ENCODE measurements around the gene MRTFB. TPM values are rescaled to one million over a fixed set of nuclear protein-coding genes. Genes with fewer than 3 reads are reported as not detected.

MRTFB gene
- total and polyA plus RNA-seq, 2 donors (not counting 3 experiments of a cell fraction or from before 2014, with no cell fraction given), result 19.6 to 49.5 TPM

DNA sequence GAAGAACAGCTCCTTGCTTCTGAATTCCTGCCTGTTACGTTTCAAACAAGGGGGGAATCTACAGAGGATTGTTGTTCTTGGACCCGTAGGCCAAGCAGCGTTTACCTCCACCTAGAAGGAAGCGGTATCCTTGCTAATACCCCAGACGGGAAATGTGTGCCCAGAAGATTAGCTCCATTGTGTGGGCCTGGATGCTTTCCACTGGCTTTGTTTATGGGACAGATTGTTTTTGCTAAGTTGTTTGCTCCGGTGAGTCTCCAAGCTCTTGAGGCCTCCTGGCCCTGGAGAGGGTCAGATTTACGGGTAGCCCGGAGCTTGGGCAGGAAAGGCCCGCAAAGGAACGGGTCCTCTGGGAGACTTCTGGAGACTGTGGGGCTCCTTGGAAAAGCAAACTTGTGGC is 28.4 kb upstream of the MRTFB start:
- FAIRE-seq, result peak; percentile 98
- no peaks in the 10 kb centered on the region for H4K20me1 ChIP-seq (replicated peaks; ENCODE audit: control insufficient read depth, extremely low read depth, insufficient read depth, low read length)
- H3K27ac ChIP-seq (ENCODE audit: insufficient read depth, low read depth, low read length), result peak overlapping the region; percentile 56
- dilution Hi-C loops (cut with MboI; ENCODE audit: extremely low pct_ligation_motif_present, low sequenced_read_pairs), result no loop called here
- peak overlapping the region; percentile 43 for H2AFZ ChIP-seq (ENCODE audit: low read depth, low read length)
- H3K9me3 ChIP-seq (replicated peaks; ENCODE audit: control insufficient read depth, insufficient read depth, low read length), result no peaks in the 10 kb centered on the region
- no peaks in the 10 kb centered on the region for H3K9me1 ChIP-seq (replicated peaks; ENCODE audit: control insufficient read depth, extremely low read depth, insufficient read depth, low read length)
- intact Hi-C loops (cut with micrococcal nuclease), result loop anchor here (1.0 to 2.0 kb wide), 3 partner anchors 8 to 26 kb away; no protein-coding TSS in a partner anchor
- DNase-seq (ENCODE audit: low read depth, low spot score), result peak; percentile 99
- peaks cover 21% of the 10 kb centered on the region for H3K4me1 ChIP-seq (ENCODE audit: control insufficient read depth, extremely low read depth, insufficient read depth, low read length)
- no TSS peak for BruUV-seq (replicated peaks)
- peak overlapping the region; percentile 34 for H3K9ac ChIP-seq (replicated peaks; ENCODE audit: extremely low read depth, insufficient read depth, low read length)
- no peaks in the 10 kb centered on the region for H3K27me3 ChIP-seq (ENCODE audit: control insufficient read depth in 2 of 2, insufficient read depth in 2 of 2, low read length in 2 of 2)
- CTCF ChIA-PET, result interaction anchor here (0.7 to 2.0 kb wide), 10 partner anchors 9 to 144 kb away, joined by 3 to 22 read pairs (median 4); partner anchors contain the start of gene ERCC4
- TF ChIP-seq FOS (IDR thresholded peaks at IDR 0.05; ENCODE audit: borderline replicate concordance, insufficient read depth, low read length), result no peak
- peak; percentile 36 for TF ChIP-seq JUN (IDR thresholded peaks at IDR 0.05; ENCODE audit: borderline replicate concordance, insufficient read depth, insufficient read length, low read depth)
- TF ChIP-seq, protein P1, sequence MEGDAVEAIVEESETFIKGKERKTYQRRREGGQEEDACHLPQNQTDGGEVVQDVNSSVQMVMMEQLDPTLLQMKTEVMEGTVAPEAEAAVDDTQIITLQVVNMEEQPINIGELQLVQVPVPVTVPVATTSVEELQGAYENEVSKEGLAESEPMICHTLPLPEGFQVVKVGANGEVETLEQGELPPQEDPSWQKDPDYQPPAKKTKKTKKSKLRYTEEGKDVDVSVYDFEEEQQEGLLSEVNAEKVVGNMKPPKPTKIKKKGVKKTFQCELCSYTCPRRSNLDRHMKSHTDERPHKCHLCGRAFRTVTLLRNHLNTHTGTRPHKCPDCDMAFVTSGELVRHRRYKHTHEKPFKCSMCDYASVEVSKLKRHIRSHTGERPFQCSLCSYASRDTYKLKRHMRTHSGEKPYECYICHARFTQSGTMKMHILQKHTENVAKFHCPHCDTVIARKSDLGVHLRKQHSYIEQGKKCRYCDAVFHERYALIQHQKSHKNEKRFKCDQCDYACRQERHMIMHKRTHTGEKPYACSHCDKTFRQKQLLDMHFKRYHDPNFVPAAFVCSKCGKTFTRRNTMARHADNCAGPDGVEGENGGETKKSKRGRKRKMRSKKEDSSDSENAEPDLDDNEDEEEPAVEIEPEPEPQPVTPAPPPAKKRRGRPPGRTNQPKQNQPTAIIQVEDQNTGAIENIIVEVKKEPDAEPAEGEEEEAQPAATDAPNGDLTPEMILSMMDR (IDR thresholded peaks at IDR 0.05; ENCODE audit: extremely low read depth in 1 of 2, insufficient read depth in 1 of 2, low read depth in 1 of 2, low read length in 2 of 2), result no peak
- TF ChIP-seq GATA2 (IDR thresholded peaks at IDR 0.05; ENCODE audit: insufficient read depth, insufficient read length, low read depth, low read length), result peak; percentile 25
- no peak for TF ChIP-seq EZH2 (IDR thresholded peaks at IDR 0.05; ENCODE audit: borderline replicate concordance, low read depth, low read length, severe bottlenecking)
- no peak for TF ChIP-seq MYC (IDR thresholded peaks at IDR 0.05; ENCODE audit: low read depth, low read length)
- TF ChIP-seq, protein P2, sequence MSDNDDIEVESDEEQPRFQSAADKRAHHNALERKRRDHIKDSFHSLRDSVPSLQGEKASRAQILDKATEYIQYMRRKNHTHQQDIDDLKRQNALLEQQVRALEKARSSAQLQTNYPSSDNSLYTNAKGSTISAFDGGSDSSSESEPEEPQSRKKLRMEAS (IDR thresholded peaks at IDR 0.05; ENCODE audit: insufficient read depth, insufficient read length), result no peak
- TF ChIP-seq POLR2A (IDR thresholded peaks at IDR 0.05; ENCODE audit: low read depth, low read length), result peak; percentile 64
- TF ChIP-seq POLR2AphosphoS5 (IDR thresholded peaks at IDR 0.05; ENCODE audit: insufficient read depth, low read depth, low read length), result peak; percentile 68
- no peaks in the 10 kb centered on the region for H3K79me2 ChIP-seq (ENCODE audit: control insufficient read depth, insufficient read depth, low read length)
- peak overlapping the region; percentile 27 for H3K4me2 ChIP-seq (ENCODE audit: insufficient read depth, low read length)
- H3K4me3 ChIP-seq (replicated peaks in 1 of 3; ENCODE audit: insufficient read depth in 1 of 3, low read depth in 1 of 3, low read length in 3 of 3), result no peak overlapping the region
- H3K36me3 ChIP-seq (ENCODE audit: control insufficient read depth in 2 of 2, extremely low read depth in 1 of 2, insufficient read depth in 2 of 2, low read length in 2 of 2), result no peaks in the 10 kb centered on the region
- POLR2A ChIA-PET, result interaction anchor here (0.6 to 1.7 kb wide), 4 partner anchors 11 to 123 kb away, joined by 3 to 29 read pairs (median 4); partner anchors contain the start of gene ERCC4

Data from endothelial cell of umbilical vein (primary cell).